NOMO-1 treated with dmso at 0.1 percent for 144 hours (cell line): ENCODE measurements around the gene SELENOP.
"Not testable (repeated sequence)": the region's sequence is repeated elsewhere in the genome, so short reads cannot be mapped to it uniquely, and the experiment has no call there.

Experiments used
- DNase-seq: peaks from one replicate; lab custom pipeline; 2025; ENCODE audit not compliant: unreplicated experiment; lab: John Stamatoyannopoulos, UW

SELENOP gene

DNA sequence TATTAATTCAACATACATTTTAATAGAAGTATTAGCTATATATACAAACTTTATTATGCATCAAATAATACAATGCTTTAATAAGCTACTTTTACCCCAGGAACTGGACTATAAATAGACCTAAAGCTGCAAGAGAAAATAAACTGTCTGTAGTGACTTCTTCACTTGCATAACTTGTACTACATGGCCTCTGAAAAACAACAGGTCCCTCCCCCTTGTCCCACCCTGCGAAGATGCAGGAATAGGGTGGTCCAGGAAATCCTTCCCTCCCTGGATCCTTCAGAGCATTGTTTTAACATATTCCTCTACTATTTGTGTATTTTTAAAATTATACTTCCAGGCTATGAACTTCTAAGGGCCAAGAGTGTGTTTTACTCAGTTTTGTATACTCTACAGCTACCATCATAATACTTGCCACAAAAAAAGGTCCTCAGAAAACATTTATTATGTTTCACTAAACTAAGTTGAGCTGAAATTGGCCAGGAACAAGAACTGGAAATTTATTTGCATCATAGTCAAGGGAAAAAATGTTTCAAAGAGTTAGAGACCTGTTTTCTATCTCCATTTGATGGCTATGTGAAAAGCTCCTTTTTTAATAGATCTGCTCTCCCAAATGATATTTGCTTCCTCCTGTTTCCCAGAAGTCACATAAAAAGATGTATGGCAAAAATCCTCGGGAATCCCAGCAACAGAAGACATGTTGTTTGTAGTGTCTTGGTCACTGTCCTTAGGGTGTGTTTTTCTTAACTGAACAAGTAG, 15.2 kb upstream of the SELENOP start:
- no peak for DNase-seq

- DNase-seq: no peak
Measured at GRCh38 chr5:42825422-42826148, 13.9 kb upstream of the SELENOP start.

DNA sequence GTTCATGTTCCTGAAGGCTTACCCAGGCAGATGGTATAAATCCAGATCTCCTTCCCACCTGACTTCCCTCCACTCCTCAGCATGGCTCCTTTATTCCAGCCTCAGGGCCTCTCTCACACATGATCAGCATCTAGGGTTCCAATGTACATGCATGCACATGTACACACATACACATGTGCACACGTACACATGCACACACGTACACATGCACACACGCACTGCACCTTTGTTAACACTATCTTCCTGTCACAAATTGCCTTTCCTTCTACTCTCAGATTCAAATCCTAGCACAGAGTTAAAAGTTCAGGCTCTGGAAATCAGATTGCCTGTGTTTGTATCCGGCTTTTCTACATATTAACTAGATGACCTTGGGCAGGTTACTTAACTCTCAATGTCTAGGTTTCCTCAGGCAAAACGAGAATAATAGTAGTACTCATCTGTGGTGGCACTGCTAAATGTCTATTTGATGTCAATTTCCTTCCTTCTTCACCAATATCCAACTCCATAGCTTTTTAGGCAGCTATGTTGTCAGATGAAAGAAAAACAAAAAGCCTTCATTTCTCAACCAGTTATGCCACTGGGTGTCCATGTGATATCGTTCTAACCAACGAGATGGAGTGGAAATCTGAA, 12.8 kb upstream of the SELENOP start:
- DNase-seq: no peak

- no peak for DNase-seq
Measured at GRCh38 chr5:42822548-42822947, 10.9 kb upstream of the SELENOP start.

DNA sequence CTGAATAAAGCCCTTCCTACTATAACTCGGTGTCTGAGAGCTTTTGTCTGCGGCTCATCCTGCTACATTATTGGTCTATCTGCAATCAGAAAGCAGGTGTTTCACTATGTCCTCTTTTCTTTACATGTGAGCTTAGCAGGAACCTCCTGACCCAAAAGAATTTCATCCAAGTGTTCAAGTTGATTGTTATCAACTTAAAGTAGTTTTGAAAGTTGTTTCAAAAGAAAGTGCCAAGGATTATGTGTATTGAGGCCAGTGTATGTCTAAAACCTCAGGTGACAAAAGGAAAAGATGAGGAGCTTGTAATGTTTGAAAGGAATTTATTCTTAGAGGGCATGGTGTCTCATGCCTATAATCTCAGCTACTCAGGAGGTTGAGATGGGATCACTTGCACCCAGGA, 8.1 kb upstream of the SELENOP start:
- DNase-seq: no peak

DNA sequence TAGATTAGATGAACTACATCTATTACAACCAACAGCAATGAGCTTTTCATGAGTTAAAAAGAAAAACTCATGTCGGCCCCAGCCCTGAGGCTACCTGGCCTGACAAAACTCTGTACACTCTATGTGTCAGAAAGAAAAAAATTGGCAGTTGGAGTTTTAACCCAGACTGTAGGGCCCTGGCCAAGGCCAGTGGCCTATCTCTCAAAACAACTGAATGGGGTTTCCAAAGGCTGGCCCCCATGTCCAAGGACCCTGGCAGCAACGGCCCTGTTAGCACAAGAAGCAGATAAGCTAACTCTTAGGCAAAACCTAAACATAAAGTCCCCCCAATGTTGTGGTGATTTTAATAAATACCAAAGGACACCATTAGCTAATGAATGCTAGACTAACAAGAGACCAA, 4.9 kb upstream of the SELENOP start:
- not testable (repeated sequence) for DNase-seq

- DNase-seq: no peak
Measured at GRCh38 chr5:42813533-42813932, 1.8 kb upstream of the SELENOP start.

DNA sequence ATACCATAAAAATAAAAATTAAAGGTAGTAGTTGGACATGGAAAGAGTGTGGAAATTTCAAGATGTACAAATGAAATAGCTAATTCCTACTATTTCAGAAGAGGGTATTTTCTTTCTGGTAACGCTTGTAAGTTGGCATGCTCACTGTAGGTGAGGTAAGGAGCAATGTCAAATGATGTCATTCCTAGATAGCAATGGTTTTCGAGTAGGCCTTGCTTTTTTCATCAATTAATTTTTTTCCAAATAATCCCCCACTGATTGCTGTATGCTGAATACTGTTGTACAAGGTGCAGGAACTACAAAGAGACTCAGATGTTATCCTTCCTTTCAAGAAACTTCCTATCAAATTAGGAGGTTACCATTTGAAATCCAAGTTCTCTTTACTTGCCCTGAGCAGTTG, 928 bp upstream of the SELENOP start:
- no peak for DNase-seq

GRCh38 chr5:42810834-42811590, 680 bp downstream of the SELENOP start:
- no peak for DNase-seq

DNA sequence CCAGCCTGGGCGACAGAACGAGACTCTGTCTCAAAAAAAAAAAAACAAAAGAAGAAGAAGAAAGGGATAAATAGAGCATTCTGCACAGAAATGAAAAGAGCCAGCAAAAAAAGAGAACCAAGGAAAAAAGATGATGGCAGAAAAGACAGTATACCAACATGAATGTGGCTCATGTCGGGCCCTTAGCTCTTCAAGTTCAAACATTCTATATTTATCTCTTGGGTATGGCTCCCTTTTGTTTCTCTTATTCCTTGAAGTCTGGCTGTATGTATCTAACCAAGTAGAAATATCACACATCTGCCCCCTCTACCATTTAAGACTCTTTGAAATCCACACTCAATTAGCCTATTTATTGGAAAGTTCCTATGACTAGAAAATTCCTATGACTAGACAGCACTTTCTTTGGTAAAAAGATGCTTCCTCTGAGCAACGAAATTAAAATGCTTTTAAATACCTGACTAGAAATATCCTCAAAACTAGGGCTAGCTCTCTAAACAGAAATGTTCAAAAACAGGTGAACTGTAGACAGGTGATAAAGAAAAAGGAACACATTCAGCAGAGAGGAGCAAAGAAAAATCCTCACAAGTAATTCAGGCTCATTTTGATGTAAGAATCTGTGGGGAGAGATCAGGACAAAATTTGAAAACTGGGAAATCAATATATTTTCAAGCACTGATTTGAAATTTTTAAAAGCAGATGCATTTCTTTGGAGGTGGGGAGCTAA, 2.6 kb downstream of the SELENOP start:
- no peak for DNase-seq

- DNase-seq: no peak
Measured at GRCh38 chr5:42807722-42808447, 3.8 kb downstream of the SELENOP start.

GRCh38 chr5:42806701-42807262, 4.9 kb downstream of the SELENOP start:
- DNase-seq: no peak

GRCh38 chr5:42806004-42806700, 5.5 kb downstream of the SELENOP start:
- no peak for DNase-seq

- no peak for DNase-seq
Measured at GRCh38 chr5:42804717-42805339, 6.9 kb downstream of the SELENOP start.

DNA sequence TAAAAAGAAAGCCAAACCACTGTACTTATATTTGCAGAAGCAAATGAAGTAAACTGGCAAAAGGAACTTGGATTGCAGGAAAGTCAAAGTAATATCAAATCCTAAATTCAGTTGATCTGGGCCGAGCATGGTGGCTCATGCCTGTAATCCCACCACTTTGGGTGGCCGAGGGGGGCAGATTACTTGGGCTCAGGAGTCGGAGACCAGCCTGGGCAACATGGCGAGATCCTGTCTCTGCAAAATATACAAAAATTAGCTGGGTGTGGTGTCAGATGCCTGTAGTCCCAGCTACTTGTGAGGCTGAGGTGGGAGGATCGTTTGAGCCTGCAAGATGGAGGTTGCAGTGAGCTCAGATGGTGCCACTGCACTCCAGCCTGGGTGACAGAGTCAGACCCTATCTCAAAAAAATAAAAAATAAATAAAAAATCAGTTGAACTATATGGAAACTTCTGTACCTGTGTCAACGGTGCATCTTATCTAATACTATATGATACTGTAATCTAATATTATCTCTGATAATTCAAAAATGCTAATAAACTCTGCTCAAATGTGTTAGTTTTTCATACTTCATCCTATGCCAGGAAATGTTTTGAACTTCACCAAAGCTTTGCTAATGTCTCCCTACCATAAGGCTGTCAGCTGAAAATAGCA, 10.1 kb downstream of the SELENOP start:
- DNase-seq: no peak

- no peak for DNase-seq
Measured at GRCh38 chr5:42800748-42801330, 10.9 kb downstream of the SELENOP start.

DNA sequence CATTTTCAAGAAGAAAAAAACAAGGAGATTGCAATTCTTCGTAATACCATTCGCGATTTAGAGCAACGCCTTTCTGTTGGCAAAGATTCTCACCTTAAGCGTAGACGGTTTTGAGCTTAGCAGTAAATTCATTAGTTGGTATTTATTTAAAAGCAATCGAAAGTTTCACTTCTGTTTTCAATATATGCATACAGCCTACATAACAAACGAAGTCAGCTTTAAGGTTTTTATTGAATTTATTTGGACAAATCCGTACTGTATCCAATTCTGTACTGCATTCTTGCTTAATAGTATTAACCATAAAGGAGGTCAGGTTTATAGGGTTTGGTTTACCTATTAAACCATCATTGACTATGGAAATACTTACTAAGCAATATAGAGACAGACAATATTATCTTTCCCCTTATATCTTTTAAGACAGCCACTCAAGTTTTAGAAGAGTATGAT, 12.0 kb downstream of the SELENOP start:
- DNase-seq: no peak

DNA sequence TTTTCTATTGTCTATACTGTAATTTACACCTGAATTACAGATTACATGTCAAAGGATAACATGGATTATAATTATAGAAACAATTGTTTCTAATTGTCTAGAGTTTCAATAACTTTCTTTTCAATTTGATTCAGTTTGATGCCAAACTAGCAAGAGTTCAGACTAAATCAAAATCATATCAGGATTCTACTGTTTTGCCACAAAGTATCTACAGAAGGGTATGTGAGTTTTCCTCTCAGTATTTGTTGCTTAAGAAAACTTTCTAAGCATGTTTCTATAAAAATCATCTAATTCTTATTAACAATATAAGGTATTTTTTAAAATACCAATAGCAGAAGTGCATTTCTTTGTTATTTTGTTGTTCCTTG, 12.5 kb downstream of the SELENOP start:
- DNase-seq: no peak
